Mucosa of rectum (tissue), 2 donors: ENCODE data around the gene CD7.

Source experiments
- H3K27ac ChIP-seq, 2 donors: one replicate each; pipeline ENCODE4 v1.7.0; 2013; ENCODE audit warnings: inconsistent platforms in 2 of 2, low read depth in 2 of 2, low read length in 2 of 2
- H3K27me3 ChIP-seq, 2 donors: one replicate each; pipeline ENCODE4 v1.7.0; 2013; ENCODE audit warnings: low read length in 2 of 2; ENCODE audit not compliant: control insufficient read depth in 2 of 2, insufficient read depth in 2 of 2
- H3K36me3 ChIP-seq, 2 donors: one replicate each; pipeline ENCODE4 v1.7.0; 2013; ENCODE audit warnings: low read length in 2 of 2; ENCODE audit not compliant: control insufficient read depth in 2 of 2, insufficient read depth in 2 of 2
- H3K4me1 ChIP-seq, 2 donors: one replicate each; pipeline ENCODE4 v1.7.0; 2013; ENCODE audit warnings: low read length in 2 of 2, mild to moderate bottlenecking in 1 of 2; ENCODE audit not compliant: control insufficient read depth in 2 of 2, insufficient read depth in 2 of 2
- H3K4me3 ChIP-seq, 2 donors: one replicate each; pipeline ENCODE4 v1.7.0; 2013; ENCODE audit warnings: low read length in 2 of 2
- H3K9ac ChIP-seq, 2 donors: one replicate each; pipeline ENCODE4 v1.7.0; 2013; ENCODE audit warnings: low read length in 2 of 2, low read depth in 1 of 2, mild to moderate bottlenecking in 1 of 2
- H3K9me3 ChIP-seq, 2 donors: one replicate each; pipeline ENCODE4 v1.7.0; 2013; ENCODE audit warnings: low read length in 2 of 2; ENCODE audit not compliant: control insufficient read depth in 2 of 2
- donor health status: healthy.
- donor health status: Normal muscosa, but diverticular disease.

CD7 gene

DNA sequence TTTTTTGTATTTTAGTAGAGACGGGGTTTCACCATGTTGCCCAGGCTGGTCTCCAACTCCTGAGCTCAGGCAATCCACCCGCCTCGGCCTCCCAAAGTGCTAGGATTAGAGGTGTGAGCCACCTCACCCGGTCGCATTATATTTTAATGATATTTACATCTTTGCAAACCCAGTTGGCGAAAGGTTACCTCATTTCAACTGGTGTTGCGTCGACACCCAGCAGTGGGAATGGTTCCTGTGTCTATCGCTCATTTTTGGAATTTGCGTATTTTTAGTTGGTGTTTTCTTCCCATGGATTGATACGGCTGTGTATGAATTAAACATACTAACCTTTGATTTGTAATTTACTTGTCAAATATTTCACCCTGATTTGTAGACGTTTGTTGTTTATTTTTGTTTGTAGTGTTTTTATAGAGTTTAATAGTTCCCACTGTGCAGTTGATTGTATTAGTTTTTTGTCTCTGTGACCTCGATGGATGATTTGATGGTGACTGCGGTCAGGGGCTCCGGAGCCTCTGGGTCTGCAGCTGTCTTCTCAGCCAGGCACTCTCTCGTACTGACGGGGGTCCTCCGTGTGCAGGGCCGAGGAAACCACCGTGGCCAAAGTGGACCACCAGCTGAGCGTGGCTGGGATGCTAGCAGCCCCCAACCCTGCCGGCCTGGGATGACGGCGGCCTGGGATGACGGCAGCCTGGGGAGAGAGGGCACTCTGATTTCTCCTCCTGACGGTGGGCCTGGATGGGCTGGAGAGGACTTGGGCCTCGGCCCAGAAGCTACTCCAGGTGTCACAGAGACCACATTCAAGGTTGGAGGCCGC is 4.0 kb downstream of the CD7 start:
- Histone ChIP-seq H3K36me3 (no peaks in the 10 kb centered on the region), H3K27me3 (peaks cover 12 to 17% of the 10 kb centered on the region in 2 donors), H3K9me3 (no peaks in the 10 kb centered on the region), H3K9ac (no peak overlapping the region), H3K4me1 (peaks cover 7 to 10% of the 10 kb centered on the region in 2 donors), H3K27ac (no peak overlapping the region), H3K4me3 (no peak overlapping the region)

DNA sequence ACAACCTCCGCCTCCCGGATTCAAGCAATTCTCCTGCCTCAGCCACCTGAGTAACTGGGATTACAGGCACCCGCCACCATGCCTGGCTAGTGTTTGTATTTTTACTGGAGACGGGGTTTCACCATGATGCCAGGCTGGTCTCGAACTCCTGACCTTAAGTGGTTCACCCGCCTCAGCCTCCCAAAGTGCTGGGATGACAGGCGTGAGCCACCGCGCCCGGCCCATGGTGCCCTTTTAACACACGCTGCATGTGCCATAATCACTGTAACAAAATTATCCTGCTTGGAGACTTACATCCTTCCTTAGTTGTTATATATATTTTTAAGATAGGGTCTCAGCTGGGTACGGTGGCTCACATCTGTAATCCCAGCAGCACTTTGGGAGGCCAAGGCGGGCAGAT is 5.4 kb downstream of the CD7 start:
- Histone ChIP-seq H3K27ac (no peak overlapping the region), H3K9me3 (no peaks in the 10 kb centered on the region), H3K9ac (no peak overlapping the region), H3K36me3 (no peaks in the 10 kb centered on the region), H3K4me3 (no peak overlapping the region), H3K27me3 (peaks cover 12 to 17% of the 10 kb centered on the region in 2 donors), H3K4me1 (peaks cover 7 to 10% of the 10 kb centered on the region in 2 donors)

DNA sequence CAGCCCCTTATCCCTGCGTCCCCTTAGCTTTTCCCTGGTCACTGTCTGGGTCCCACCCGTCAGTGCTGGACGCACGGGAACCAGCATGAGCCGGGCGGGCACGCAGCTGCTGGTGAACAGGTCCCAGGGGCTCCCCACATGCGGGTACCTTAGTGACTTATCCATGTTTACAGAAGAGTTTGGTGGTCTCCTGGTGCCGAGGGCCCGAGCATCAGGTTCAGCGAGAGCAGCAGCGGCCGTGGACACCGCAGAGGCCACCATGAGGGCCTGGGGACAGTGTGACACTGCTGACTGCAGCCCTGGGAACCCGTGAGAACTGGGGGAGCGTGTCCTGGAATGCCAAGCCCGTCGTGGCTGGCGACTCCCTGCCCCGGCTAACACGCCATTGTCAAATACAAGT is 6.5 kb downstream of the CD7 start:
- no peak overlapping the region for H3K4me3 ChIP-seq
- no peaks in the 10 kb centered on the region for H3K36me3 ChIP-seq
- H3K9me3 ChIP-seq = no peaks in the 10 kb centered on the region
- H3K4me1 ChIP-seq = peaks cover 7 to 8% of the 10 kb centered on the region in 2 donors
- H3K27me3 ChIP-seq = peaks cover 10% of the 10 kb centered on the region in 2 donors
- H3K9ac ChIP-seq = no peak overlapping the region
- H3K27ac ChIP-seq = no peak overlapping the region

DNA sequence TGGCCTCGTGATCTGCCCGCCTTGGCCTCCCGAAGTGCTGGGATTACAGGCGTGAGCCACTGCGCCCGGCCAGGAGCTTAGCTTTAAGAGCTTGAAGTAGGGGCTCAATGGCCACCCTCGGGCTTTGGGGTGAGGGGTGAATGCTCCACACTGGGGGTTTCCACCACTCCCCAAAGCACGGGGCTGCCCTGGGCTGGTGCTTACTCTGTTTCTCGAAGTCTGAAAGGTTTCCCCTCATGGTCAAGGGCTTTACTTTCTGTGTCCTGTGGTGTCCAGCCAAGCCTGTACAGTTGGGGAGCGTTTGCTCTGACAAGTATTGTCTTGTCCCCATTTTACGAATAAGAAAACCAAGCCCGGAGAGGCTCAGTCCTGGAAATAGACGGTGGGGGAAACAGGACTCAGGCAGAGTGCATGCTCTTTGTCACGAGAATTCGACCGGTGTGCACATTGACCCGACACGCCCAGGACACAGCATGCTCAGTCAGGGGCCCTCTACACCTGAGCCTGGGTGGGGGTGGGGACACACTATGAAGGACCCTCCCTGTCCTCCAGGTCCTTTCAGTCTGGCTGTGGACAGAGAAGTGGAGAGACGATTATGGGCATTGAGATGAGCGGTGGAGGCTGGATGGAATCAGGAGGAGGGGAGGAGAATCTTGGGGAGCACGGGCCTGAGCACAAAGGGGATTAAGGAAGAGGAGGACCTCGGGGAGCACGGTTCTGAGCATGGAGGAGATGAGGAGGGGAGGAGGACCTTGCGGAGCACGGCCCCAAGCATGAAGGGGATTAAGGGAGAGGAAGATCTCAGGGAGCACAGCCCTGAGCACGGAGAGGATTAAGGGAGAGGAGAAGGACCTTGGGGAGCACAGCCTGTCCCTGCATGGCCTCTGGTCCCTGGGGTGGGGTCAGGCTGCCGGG is 7.5 kb downstream of the CD7 start:
- Histone ChIP-seq H3K36me3 (no peaks in the 10 kb centered on the region), H3K4me1 (peaks cover 7 to 8% of the 10 kb centered on the region in 2 donors), H3K9me3 (no peaks in the 10 kb centered on the region), H3K9ac (no peak overlapping the region), H3K27ac (no peak overlapping the region), H3K4me3 (no peak overlapping the region), H3K27me3 (peaks cover 8 to 9% of the 10 kb centered on the region in 2 donors)

DNA sequence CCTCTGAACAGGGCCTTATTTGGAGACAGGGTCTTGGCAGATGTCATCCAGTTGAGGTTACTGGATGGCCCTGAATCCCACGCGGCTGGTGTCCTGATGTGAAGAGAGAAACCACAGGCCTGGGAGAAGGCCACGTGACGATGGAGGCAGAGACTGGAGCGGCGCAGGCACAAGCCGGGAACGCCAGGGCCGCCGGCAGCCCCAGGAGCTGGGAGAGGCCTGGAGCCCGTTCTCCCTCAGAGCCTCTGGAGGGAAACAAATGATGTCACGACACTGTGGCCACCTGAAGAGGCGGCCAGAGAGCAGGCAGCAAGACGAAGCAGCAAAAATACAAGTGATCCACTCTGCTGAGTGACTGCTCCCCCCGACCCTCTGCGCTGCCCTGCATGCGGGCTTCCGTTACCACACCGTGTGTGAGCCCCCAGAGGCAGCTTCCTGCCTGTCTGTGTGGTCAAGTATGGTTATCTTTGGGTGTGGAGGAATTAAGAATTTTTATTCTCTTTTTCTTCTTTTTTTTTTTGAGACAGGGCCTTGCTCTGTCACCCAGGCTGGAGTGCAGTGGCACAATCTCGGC is 11.6 kb downstream of the CD7 start:
- Histone ChIP-seq H3K9ac (no peak overlapping the region), H3K9me3 (no peaks in the 10 kb centered on the region), H3K4me1 (peaks cover 7 to 15% of the 10 kb centered on the region in 2 donors), H3K27ac (no peak overlapping the region), H3K27me3 (no peaks in the 10 kb centered on the region), H3K36me3 (no peaks in the 10 kb centered on the region), H3K4me3 (no peak overlapping the region)

DNA sequence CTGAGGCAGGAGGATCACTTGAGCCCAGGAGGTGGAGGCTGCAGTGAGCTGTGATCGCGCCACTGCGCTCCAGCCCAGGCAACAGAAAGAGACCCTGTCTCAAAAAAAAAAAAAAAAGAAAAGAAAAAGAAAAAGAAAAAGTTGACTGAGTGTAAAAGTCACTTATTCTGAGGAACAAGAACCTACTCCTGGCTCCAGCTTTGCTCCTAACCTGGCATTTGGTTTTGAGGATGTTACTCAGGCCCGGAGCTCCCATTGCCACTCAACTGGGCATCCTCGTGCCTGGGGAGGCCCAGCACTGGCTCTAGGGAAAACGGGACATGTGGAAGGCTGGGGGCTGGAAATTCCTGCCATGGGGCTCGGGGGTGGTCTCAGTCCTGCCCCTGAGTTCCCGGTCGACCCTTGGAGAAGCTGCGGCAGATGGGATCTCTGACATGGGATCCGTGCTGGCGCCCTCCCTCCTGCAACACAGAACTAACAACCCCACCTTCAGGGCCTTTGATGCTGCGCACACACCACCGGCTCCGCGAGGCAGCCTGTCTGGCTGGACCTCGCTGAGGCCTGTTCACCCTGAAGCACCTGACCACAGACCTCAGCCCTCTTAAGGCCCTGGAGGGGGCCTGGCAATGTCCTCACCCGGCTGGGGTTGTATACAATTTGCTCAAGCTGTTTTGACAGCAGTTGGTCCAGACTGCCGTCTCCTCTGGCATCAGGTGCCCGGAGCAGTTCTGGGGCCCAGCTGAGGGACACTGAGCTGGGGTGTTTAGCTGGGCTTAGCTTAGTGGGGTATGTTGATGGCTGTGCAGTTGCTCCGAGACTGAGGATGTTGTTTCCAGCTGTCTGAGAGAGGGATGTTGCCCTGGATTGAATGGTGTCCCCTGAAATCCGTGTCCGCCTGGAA is 12.3 kb downstream of the CD7 start:
- Histone ChIP-seq H3K27ac (no peak overlapping the region), H3K36me3 (no peaks in the 10 kb centered on the region), H3K9me3 (no peaks in the 10 kb centered on the region), H3K4me1 (peaks cover 4 to 12% of the 10 kb centered on the region in 2 donors), H3K27me3 (no peaks in the 10 kb centered on the region), H3K9ac (no peak overlapping the region), H3K4me3 (no peak overlapping the region)

DNA sequence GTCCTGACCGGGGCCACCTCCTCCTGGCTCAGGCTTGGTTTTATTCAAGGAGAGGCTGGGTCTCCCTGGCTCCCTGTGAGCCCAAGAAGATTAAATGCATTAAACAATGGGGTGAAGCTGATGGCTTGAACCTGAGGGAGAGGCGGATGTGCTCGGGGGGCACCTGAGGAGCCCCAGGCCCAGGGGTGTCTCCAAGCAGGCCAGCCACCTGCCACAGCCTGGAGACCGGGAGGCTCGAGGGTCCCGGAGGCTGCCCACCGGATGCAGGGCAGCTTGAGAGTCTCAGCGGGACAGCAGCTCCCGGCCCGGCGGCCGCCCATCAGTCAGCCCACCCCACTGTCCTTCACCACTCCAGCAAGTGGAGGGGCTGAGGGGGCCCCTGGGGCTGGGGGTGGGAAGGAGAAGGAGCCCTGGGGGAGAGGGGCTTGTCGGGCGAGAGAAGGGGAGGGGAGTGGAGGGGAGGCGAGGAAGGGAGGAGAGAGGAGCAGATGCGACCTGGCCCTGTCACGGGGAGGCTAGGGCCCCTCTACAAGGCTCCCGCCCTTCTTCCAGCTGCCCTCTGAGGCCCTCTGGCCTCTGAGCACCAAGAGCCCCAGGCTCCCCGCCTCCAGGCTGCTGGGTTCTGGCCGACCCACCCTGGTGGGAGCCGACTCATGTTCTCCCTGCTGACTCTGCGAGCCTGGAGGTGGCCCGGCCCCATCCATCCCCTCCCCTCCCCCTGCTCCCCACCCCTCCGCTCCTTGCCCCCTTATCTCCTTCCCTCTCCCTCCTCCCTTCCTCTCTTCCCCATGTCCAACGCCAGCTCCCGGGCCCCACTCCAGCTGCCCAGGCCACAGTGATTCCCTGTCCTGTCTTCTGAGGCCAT is 13.2 kb downstream of the CD7 start:
- no peak overlapping the region for H3K9ac ChIP-seq

DNA sequence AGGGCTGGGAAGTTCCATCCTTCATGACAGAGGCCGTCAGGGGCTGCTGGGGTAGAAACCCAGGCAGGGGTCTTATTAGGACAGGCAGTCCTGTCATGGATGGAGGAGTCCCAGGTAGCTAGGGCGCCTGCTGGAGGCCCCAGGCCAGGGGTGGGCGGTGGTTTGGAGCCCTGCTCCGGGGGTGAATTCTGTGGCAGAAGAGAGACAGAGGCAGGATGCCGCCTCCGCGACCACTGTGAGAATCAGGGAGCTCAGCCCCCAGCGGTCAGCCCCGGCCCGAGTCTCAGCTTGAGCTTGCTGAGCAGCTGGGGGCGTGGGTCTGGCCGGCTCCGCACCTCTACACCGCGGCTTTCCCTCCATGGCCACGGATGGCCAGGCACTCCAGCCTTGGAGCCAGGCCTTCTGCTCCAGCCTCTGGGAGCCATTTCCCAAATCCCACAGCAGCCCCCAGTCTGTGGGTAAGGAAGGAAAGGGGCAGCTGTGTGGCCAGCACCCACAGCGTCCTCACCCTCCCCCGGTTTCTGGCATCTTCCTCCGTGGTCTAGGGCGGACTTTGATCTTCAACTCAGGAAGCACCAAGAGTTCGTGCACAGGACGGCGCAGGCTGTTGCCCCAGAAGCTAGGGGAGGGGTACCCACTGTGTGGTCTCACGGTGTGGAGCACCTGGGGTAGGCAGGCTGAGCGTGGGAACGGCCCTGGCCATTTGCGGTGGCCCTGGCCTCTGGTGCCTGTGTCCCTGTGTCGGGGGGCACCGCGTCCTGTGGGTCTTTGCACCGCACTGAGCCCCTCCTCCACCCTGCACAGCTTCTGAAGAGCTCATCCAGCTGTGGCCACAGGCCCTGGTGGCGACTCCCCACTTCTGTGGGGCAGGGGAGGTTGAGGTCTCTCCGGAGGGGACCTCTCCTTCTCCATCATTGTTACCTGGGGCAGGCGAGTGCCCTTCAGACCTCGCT is 14.1 kb downstream of the CD7 start:
- Histone ChIP-seq H3K27me3 (no peaks in the 10 kb centered on the region), H3K9me3 (no peaks in the 10 kb centered on the region), H3K27ac (peak overlapping the region in 1 of 2 donors; percentile 16), H3K4me1 (peaks cover 7 to 12% of the 10 kb centered on the region in 2 donors), H3K9ac (no peak overlapping the region), H3K4me3 (no peak overlapping the region), H3K36me3 (no peaks in the 10 kb centered on the region)

More for the DNA sequence above, 13.2 kb downstream of the CD7 start:
- no peaks in the 10 kb centered on the region for H3K36me3 ChIP-seq
- H3K27me3 ChIP-seq = no peaks in the 10 kb centered on the region
- H3K4me3 ChIP-seq = no peak overlapping the region
- no peaks in the 10 kb centered on the region for H3K9me3 ChIP-seq
- H3K27ac ChIP-seq = no peak overlapping the region
- peaks cover 0 to 6% of the 10 kb centered on the region in 2 donors for H3K4me1 ChIP-seq
